H9 (cell line): ENCODE measurements around the gene CASP8AP2. TPM values are rescaled to one million over a fixed set of nuclear protein-coding genes. Genes with fewer than 3 reads are reported as not detected.

Experiments
- DNase-seq: peaks from one replicate; pipeline ENCODE4 v3.0.0-alpha.2; 2017
- H2AFZ ChIP-seq: one replicate; pipeline ENCODE4 v1.6.1; 2013; ENCODE audit warnings: mild to moderate bottlenecking, low read length, control low read depth, moderate library complexity
- H2AK5ac ChIP-seq: 2 replicates; pipeline ENCODE4 v1.6.1; 2013; ENCODE audit warnings: low read length, control low read depth, mixed read lengths; ENCODE audit not compliant: insufficient read length
- H2BK120ac ChIP-seq: one replicate; pipeline ENCODE4 v1.6.1; 2013; ENCODE audit warnings: low read depth, mild to moderate bottlenecking, low read length, control low read depth, inconsistent platforms; ENCODE audit not compliant: poor library complexity, severe bottlenecking
- H2BK12ac ChIP-seq: 2 replicates; pipeline ENCODE4 v1.6.1; 2013; ENCODE audit warnings: low read length, control low read depth, mixed read lengths, low read depth; ENCODE audit not compliant: insufficient read length
- H2BK15ac ChIP-seq: 2 replicates; pipeline ENCODE4 v1.6.1; 2013; ENCODE audit warnings: low read depth, low read length, control low read depth
- H2BK20ac ChIP-seq: one replicate; pipeline ENCODE4 v1.6.1; 2013; ENCODE audit warnings: low read depth, mild to moderate bottlenecking, low read length, control low read depth, inconsistent platforms; ENCODE audit not compliant: poor library complexity, severe bottlenecking
- H2BK5ac ChIP-seq: 2 replicates; pipeline ENCODE4 v1.6.1; 2013; ENCODE audit warnings: low read length, control low read depth, mixed read lengths; ENCODE audit not compliant: insufficient read length
- H3K14ac ChIP-seq: 2 replicates; pipeline ENCODE4 v1.6.1; 2013; ENCODE audit warnings: low read length, control low read depth; ENCODE audit not compliant: insufficient read depth
- H3K18ac ChIP-seq: 2 replicates; pipeline ENCODE4 v1.6.1; 2013; ENCODE audit warnings: low read depth, mild to moderate bottlenecking, mixed read lengths, low read length, control low read depth; ENCODE audit not compliant: insufficient read length
- H3K23ac ChIP-seq: 2 replicates; pipeline ENCODE4 v1.6.1; 2013; ENCODE audit warnings: low read length, control low read depth, mixed read lengths, low read depth; ENCODE audit not compliant: insufficient read length
- H3K23me2 ChIP-seq: 2 replicates; pipeline ENCODE4 v1.6.1; 2013; ENCODE audit warnings: low read depth, mild to moderate bottlenecking, mixed read lengths, low read length, control low read depth; ENCODE audit not compliant: insufficient read length, poor library complexity, severe bottlenecking
- H3K27ac ChIP-seq: 2 replicates; pipeline ENCODE4 v1.5.1; 2013; ENCODE audit warnings: low read length, control low read depth, mixed read lengths, low read depth; ENCODE audit not compliant: insufficient read length
- H3K27me3 ChIP-seq: 2 replicates; pipeline ENCODE4 v1.6.1; 2013; ENCODE audit warnings: low read length, control low read depth, inconsistent platforms; ENCODE audit not compliant: insufficient read depth
- H3K4ac ChIP-seq: 2 replicates; pipeline ENCODE4 v1.6.1; 2013; ENCODE audit warnings: low read depth, mild to moderate bottlenecking, control low read depth, inconsistent platforms, low read length, moderate library complexity
- H3K4me1 ChIP-seq: 2 replicates; pipeline ENCODE4 v1.6.1; 2013; ENCODE audit warnings: low read length, control low read depth, inconsistent platforms; ENCODE audit not compliant: insufficient read depth
- H3K4me2 ChIP-seq: 2 replicates; pipeline ENCODE4 v1.6.1; 2013; ENCODE audit warnings: low read length, control low read depth, mixed read lengths; ENCODE audit not compliant: insufficient read length, insufficient read depth
- H3K56ac ChIP-seq: 2 replicates; pipeline ENCODE4 v1.6.1; 2013; ENCODE audit warnings: low read depth, mild to moderate bottlenecking, mixed read lengths, low read length, control low read depth; ENCODE audit not compliant: insufficient read length
- H3K79me1 ChIP-seq: 2 replicates; pipeline ENCODE4 v1.6.1; 2013; ENCODE audit warnings: low read depth, mild to moderate bottlenecking, moderate library complexity, low read length, control low read depth, inconsistent platforms; ENCODE audit not compliant: insufficient read depth, poor library complexity, severe bottlenecking
- H3K79me2 ChIP-seq: 2 replicates; pipeline ENCODE4 v1.6.1; 2013; ENCODE audit warnings: low read length, control low read depth, inconsistent platforms; ENCODE audit not compliant: insufficient read depth
- H3K9ac ChIP-seq: 2 replicates; pipeline ENCODE4 v1.6.1; 2013; ENCODE audit warnings: low read length, control low read depth, mixed read lengths; ENCODE audit not compliant: insufficient read length; ENCODE audit errors: extremely low read depth
- H3K9me3 ChIP-seq: one replicate; pipeline ENCODE4 v1.6.1; 2013; ENCODE audit warnings: low read depth, low read length, inconsistent platforms; ENCODE audit not compliant: control insufficient read depth
- H3T11ph ChIP-seq: one replicate; pipeline ENCODE4 v1.6.1; 2013; ENCODE audit warnings: mild to moderate bottlenecking, low read length, control low read depth, inconsistent platforms
- H4K20me1 ChIP-seq: one replicate; pipeline ENCODE4 v1.6.1; 2013; ENCODE audit not compliant: control insufficient read depth, insufficient read length, insufficient read depth
- H4K5ac ChIP-seq: 2 replicates; pipeline ENCODE4 v1.6.1; 2013; ENCODE audit warnings: low read depth, mild to moderate bottlenecking, mixed read lengths, low read length, control low read depth; ENCODE audit not compliant: insufficient read length
- H4K8ac ChIP-seq: replicated peaks from 2 replicates; pipeline ENCODE4 v1.6.1; 2013; ENCODE audit warnings: low read length, control low read depth, mixed read lengths, low read depth; ENCODE audit not compliant: insufficient read length
- H4K91ac ChIP-seq: 2 replicates; pipeline ENCODE4 v1.6.1; 2013; ENCODE audit warnings: low read depth, mild to moderate bottlenecking, moderate library complexity, mixed read lengths, low read length, control low read depth; ENCODE audit not compliant: insufficient read length
- H3K27ac Mint-ChIP-seq, 3 experiments: 2 replicates in 2 of 3; 3 replicates in 1 of 3; pipeline ENCODE4 v1.8.0; 2020 to 2021; ENCODE audit warnings: mixed read lengths in 3 of 3, mild to moderate bottlenecking in 1 of 3, moderate library complexity in 1 of 3
- H3K27me3 Mint-ChIP-seq: 2 replicates; pipeline ENCODE4 v1.8.0; 2021; ENCODE audit warnings: low read depth, mild to moderate bottlenecking, moderate library complexity, mixed read lengths
- H3K36me3 Mint-ChIP-seq, 3 experiments: 2 replicates in 2 of 3; 3 replicates in 1 of 3; pipeline ENCODE4 v1.8.0; 2020 to 2021; ENCODE audit warnings: low read depth in 3 of 3, mixed read lengths in 3 of 3; ENCODE audit not compliant: insufficient read depth in 1 of 3
- H3K4me1 Mint-ChIP-seq, 2 experiments: 2 replicates each; pipeline ENCODE4 v1.8.0; 2020; ENCODE audit warnings: mixed read lengths in 2 of 2
- H3K4me3 Mint-ChIP-seq, 2 experiments: 2 replicates in 1 of 2; 3 replicates in 1 of 2; pipeline ENCODE4 v1.8.0; 2020 to 2021; ENCODE audit warnings: mild to moderate bottlenecking in 2 of 2, mixed read lengths in 2 of 2, moderate library complexity in 1 of 2
- H3K9me3 Mint-ChIP-seq, 2 experiments: 2 replicates in 1 of 2; 3 replicates in 1 of 2; pipeline ENCODE4 v1.8.0; 2020; ENCODE audit warnings: mild to moderate bottlenecking in 2 of 2, mixed read lengths in 2 of 2, moderate library complexity in 1 of 2
- WGBS: extraction: QIAGEN DNeasy Blood & Tissue Kit; methylation state at CpG from one replicate; pipeline ENCODE4 v1.1.7; 2013; ENCODE audit warnings: missing lambda C conversion rate, low lambda C conversion rate, mixed read lengths; ENCODE audit not compliant: insufficient read length; ENCODE audit errors: extremely low coverage; 5-methylcytosine and 5-hydroxymethylcytosine counted together
- total RNA-seq: library from RNA; stranded (reverse); gene quantifications from 2 replicates; pipeline ENCODE4 v1.2.1, GENCODE V29; 2021
- TF ChIP-seq, protein P1 (sequence below): fragments of 200-600 bp; sonication (generic); conservative IDR thresholded peaks from 3 replicates; pipeline ENCODE4 v1.8.0; 2021; ENCODE audit warnings: antibody characterized with exemption, mild to moderate bottlenecking

The CASP8AP2 gene
- total RNA-seq, 1 experiment from 2014 or later, result 33.6 TPM

DNA sequence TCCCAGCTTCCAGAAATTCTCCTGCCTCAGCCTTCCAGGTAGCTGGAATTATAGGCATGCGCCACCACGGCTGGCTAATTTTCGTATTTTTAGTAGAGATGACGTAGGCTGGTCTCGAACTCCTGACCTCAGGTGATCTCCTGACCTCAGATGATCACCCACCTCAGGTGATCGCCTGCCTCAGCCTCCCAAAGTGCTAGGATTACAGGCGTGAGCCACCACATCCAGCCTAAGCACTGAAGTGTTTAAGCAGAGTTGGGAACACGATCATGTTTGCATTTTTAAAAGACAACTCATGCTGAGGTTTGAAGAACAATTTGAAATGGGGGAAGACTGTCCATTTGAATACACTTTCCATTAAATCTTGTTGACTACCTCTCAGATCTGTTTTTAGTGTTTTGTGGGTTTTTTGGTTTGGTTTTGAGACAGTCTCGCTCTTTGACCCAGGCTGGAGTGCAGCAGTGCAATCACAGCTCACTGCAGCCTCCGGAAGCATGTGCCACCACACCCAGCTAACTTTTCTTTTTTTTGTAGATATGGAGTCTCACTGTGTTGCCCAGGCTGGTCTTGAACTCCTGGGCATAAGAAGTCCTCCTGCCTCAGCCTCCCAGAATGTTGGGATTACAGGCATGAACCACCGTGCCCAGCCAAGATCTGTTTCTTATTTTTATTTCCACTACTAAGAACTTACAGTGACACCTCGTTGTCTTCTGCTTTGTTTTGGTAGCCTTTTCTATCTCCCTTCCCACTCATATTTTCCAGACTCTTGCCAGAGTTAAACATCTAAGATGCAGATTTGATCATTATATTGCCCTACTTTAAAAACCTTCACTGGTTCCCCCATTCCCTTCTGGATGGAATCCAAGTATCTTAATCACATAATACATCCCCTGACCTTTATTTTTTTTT lies 5.5 kb downstream of the CASP8AP2 start:
- no peak overlapping the region for H4K91ac ChIP-seq
- no peak overlapping the region for H3K4ac ChIP-seq
- H3K18ac ChIP-seq, result no peak overlapping the region
- peaks cover 10% of the 10 kb centered on the region; the same call in 1 of the 2 replicates for H3K79me2 ChIP-seq
- no peak overlapping the region for H4K8ac ChIP-seq
- DNase-seq, result no peak
- H2AK5ac ChIP-seq, result no peak overlapping the region
- peaks cover 47 to 71% (median 71%) of the 10 kb centered on the region in 3 experiments for H3K36me3 Mint-ChIP-seq
- no peak overlapping the region for H2AFZ ChIP-seq
- H3K79me1 ChIP-seq, result peaks cover 4% of the 10 kb centered on the region
- no peaks in the 10 kb centered on the region for H3K27me3 ChIP-seq
- peaks cover 13 to 16% of the 10 kb centered on the region in 2 experiments; a peak in 3 of 4 replicates for H3K4me1 Mint-ChIP-seq
- no peak overlapping the region for H2BK5ac ChIP-seq
- H3K9ac ChIP-seq, result no peak overlapping the region
- H3K4me1 ChIP-seq, result no peaks in the 10 kb centered on the region
- no peak overlapping the region for H3K27ac ChIP-seq
- H2BK20ac ChIP-seq, result no peak overlapping the region
- no peaks in the 10 kb centered on the region for H3K9me3 Mint-ChIP-seq
- H3K4me2 ChIP-seq, result no peak overlapping the region
- no peak overlapping the region for H2BK120ac ChIP-seq
- no peaks in the 10 kb centered on the region for H3K9me3 ChIP-seq
- no peak overlapping the region for H2BK15ac ChIP-seq
- no peak overlapping the region for H3K56ac ChIP-seq
- H4K5ac ChIP-seq, result no peak overlapping the region
- no peak overlapping the region for H2BK12ac ChIP-seq
- no peak overlapping the region; a peak in 1 of 5 replicates for H3K4me3 Mint-ChIP-seq
- H3K23me2 ChIP-seq, result peaks cover 4% of the 10 kb centered on the region
- no peak overlapping the region for H3T11ph ChIP-seq
- no CpG with 5 or more reads among the region's 12 CpGs for WGBS
- peak overlapping the region in 2 of 3 experiments; percentile 31 to 56; a peak in 3 of 7 replicates for H3K27ac Mint-ChIP-seq
- H3K14ac ChIP-seq, result no peak overlapping the region
- no peak overlapping the region for H3K23ac ChIP-seq
- no peaks in the 10 kb centered on the region for H4K20me1 ChIP-seq
- TF ChIP-seq, protein P1, sequence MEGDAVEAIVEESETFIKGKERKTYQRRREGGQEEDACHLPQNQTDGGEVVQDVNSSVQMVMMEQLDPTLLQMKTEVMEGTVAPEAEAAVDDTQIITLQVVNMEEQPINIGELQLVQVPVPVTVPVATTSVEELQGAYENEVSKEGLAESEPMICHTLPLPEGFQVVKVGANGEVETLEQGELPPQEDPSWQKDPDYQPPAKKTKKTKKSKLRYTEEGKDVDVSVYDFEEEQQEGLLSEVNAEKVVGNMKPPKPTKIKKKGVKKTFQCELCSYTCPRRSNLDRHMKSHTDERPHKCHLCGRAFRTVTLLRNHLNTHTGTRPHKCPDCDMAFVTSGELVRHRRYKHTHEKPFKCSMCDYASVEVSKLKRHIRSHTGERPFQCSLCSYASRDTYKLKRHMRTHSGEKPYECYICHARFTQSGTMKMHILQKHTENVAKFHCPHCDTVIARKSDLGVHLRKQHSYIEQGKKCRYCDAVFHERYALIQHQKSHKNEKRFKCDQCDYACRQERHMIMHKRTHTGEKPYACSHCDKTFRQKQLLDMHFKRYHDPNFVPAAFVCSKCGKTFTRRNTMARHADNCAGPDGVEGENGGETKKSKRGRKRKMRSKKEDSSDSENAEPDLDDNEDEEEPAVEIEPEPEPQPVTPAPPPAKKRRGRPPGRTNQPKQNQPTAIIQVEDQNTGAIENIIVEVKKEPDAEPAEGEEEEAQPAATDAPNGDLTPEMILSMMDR, result no peak
- H3K27me3 Mint-ChIP-seq, result no peaks in the 10 kb centered on the region
